ENCODE data around the gene EVL.

The EVL gene

DNA sequence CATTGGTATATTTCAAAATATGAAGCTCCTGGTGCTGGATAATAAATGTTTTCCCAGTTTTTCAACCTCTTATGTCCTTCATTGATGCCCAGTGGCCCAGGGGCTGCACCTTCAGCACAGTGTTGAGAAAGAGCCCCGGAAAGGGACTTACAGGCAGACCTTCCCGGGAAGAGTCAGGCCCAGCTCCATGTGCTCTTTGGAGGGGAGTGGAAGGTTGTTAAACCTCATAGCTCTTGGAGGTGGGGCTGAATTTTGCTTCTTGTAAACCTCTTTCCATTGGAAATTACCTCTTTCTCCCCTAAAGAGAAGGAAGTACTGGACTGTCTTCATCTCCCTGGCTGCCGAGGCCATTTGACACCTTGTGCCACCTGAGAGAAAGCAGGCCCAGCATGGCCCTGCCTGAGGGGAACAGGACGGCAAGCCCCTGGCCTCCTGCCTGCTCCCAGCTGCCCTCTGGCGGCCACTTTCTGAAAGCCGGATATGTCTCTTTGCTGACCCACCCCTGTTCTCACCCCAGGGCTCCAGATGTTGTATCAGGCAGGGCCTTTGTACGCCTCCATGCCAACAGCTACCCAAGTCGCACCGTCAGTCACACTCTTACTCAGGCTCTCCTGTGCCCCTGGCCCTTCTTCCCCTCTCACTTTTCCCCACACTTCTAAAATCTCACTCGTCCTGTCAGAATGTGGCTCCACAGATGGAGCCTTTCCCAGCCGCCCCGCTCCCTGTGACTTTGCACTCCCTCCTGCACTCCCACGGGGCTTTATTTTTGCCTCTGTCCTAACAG lies 43.0 kb downstream of the EVL start:
- peak; percentile 65 to 88 (median 78) for DNase-seq (ENCODE audit: low read depth in 3 of 3, low spot score in 1 of 3)

GRCh38 chr14:100108840-100109593 lies 43.8 kb downstream of the EVL start:
- DNase-seq (ENCODE audit: low read depth in 3 of 3, low spot score in 1 of 3): no peak

- DNase-seq (ENCODE audit: low read depth in 3 of 3, low spot score in 1 of 3): no peak
Measured at GRCh38 chr14:100109594-100109955, 44.4 kb downstream of the EVL start.

DNA sequence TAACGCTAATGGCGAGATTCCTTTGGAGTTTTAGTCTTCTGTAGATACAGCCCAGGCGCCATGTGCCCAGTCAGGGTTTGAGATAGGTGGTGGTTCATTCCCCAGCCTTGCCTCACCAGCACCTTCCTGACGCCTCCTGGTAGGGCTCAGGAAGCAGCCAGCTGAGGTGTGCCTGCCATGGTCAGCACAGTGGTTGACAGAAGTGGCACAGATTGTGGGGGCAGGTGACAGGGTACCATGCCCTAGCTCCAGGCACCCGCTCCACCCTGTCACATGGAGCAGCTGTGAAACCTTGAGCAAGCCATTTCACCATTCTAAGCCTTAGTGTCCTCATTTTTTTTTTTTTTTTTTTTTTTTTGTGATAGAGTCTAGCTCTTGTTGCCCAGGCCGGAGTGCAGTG lies 45.6 kb downstream of the EVL start:
- no peak for DNase-seq (ENCODE audit: low read depth in 3 of 3, low spot score in 1 of 3)

DNA sequence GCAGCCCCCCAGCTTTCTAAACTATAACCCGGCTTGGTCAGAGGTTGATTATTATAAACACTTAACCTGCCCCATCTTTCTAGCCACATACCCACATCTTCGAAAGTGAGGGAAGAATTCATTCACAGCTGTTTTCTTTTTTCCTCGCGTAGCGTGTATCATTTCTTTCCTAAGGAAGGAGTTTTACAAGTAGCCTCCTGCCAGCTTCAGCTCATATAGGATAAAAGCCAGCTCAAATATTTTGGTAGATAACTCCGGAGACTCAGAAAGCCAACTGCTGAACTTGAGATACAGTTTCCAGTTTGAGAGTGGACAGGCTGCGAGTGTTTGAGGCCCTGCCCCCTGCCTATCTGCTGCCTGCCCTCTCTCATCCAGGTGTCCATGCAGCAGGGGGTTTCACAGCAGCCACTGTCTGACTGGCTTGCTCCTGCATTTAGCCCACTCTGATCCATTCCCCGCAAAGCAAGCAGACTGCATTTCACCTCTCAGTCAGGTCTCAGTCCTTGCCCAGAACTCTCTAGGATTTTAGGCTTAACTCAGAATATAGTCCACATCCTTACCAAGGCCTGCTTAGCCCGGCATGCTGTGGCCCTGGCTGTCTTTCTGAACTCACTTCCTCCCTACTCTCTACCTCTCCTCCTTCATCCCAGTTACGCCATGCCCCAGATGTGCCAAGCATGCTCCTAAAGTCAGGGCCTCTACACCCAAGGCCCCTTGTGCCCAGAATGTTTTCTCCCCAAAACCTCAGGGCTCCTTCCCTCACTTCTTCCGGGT lies 46.9 kb downstream of the EVL start:
- no peak for DNase-seq (ENCODE audit: low read depth in 3 of 3, low spot score in 1 of 3)

- no peak for DNase-seq (ENCODE audit: low read depth in 3 of 3, low spot score in 1 of 3)
Measured at GRCh38 chr14:100114109-100114765, 49.0 kb downstream of the EVL start.

GRCh38 chr14:100115236-100115635 lies 50.0 kb downstream of the EVL start:
- DNase-seq (ENCODE audit: low read depth in 3 of 3, low spot score in 1 of 3): no peak

DNA sequence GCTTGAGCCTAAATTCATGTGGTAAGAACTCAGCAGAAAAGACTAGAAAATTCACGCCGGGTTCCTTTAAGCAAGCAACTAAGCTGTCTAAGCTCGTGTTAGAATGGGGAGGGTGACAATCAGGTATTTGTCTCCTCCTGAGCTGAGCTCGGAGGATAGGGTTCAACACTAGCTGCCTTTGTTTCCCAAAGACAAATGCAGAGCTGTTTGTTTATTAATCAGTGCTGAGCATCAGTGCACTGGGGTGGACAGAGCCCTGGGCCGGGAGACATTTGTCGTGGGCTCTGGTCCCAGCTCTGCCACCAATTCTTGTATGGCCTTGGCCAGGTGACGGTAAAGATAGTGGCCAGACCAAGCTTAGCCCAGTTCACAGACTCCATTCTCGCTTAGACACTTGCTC lies 50.5 kb downstream of the EVL start:
- DNase-seq (ENCODE audit: low read depth in 3 of 3, low spot score in 1 of 3): no peak

GRCh38 chr14:100116134-100116533 lies 50.9 kb downstream of the EVL start:
- no peak for DNase-seq (ENCODE audit: low read depth in 3 of 3, low spot score in 1 of 3)

DNA sequence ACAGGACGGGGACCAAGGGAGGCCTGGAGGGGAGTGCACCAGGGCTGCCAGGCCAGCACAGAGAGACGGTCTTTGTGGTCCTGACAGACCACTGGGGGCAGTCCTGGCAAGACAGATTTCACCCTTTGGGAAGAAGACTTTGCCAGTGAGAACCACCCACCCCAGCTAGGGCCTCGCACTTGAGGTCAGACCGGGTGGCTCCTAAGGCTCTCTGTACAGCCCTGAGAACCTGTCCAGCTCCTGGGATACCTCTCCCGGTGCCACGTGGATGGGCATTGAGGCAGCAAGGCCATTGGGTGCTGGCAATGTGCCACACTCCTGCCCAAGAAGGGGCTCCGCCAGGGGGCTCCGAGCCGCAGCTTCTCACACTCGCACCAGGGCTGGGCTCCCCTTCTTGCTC lies 51.8 kb downstream of the EVL start:
- no peak for DNase-seq (ENCODE audit: low read depth in 3 of 3, low spot score in 1 of 3)

DNA sequence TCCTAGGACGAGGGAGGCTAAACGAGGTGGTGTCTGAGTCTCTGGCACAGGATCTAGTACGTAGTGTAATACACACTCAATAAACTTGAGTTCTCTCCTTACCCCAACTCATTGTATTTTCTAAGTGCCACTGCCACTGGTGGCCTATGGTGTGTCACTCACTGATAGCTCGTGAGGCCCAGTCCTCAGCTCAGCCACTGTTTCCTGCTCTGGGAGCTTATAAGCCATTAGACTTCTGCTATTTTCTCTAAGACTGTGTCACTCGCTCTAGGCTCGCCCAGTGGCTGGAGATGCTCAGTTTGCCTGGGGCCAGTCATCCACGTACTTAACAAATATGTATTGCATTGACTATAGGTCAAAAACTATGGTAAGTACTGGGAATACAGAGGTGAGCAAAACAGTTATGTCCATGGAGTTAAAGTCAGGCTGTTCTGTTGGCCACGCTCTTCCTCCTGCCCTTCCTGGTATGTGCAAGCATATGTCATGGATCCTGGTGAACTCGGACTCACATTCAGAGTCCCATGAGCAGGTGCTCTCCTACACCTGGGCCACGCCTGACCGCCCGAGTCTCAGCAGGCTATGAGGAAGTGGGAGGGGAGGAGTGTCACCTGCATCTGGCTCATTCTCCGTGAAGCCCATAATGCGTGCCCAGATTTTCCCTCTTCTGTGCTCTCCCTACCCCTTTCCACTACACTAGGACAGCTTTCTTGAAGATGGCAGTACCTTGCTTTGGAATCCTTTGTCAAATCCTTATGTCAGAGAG lies 52.6 kb downstream of the EVL start:
- DNase-seq (ENCODE audit: low read depth in 3 of 3, low spot score in 1 of 3): no peak

- no peak for DNase-seq (ENCODE audit: low read depth in 3 of 3, low spot score in 1 of 3)
Measured at GRCh38 chr14:100118396-100119011, 53.3 kb downstream of the EVL start.

DNA sequence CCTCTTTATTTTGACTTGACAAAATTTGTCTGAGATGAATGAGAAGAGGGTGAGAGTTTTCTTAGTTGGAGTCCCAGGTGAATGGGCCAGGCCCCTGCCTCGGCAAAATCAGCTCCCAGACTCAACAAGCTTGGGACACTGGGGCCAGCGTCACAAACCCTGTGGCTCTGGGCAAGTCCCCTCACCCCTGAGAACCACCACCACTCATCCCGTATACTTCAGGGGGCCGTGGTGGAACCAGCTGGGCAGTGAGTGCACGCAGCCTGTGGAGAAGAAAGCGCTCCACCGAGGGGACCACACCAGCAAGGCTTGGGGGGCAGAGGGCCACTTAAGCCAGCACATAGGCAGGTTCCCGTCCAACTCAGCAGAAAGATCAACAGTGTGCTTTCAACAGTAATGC lies 54.0 kb downstream of the EVL start:
- no peak for DNase-seq (ENCODE audit: low read depth in 3 of 3, low spot score in 1 of 3)

- no peak for DNase-seq (ENCODE audit: low read depth in 3 of 3, low spot score in 1 of 3)
Measured at GRCh38 chr14:100120522-100121269, 55.5 kb downstream of the EVL start.

- no peak for DNase-seq (ENCODE audit: low read depth in 3 of 3, low spot score in 1 of 3)
Measured at GRCh38 chr14:100121643-100122480, 56.6 kb downstream of the EVL start.

DNA sequence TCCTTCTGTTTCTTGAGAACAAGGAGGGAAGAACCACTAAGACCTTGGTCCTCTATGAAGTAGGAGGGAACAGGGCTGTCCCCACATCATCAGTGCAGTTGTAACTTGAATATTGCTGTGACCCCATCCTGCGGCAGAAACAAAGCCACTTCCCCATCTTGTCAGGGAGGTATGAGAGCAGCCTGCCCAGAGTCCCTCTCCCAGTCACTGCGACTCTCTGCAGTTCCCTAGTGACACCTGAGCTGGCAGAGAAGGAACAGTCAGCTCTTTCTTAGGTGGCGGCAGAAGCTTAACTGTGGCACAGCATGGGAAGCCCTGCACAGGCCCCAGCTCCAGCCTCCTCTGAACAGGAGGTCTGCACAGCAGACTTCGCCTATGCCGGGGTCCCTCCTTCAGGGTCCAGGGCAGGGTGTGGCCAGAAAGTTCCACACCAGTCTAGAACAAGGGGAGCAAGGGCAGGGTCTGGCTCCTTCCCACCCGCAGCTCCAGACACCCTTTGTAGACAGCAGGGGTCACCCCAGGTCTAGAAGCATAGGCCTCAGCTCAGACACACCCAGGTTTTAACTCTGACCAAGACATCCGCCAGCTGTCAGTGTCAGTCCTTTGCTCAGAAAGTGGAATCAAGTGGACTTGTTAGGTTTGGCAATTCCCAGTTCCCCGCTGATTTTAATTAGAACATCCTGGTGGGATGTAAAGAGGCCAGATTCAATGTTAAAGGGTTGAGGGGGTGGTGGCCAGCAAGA lies 57.4 kb downstream of the EVL start:
- no peak for DNase-seq (ENCODE audit: low read depth in 3 of 3, low spot score in 1 of 3)

DNA sequence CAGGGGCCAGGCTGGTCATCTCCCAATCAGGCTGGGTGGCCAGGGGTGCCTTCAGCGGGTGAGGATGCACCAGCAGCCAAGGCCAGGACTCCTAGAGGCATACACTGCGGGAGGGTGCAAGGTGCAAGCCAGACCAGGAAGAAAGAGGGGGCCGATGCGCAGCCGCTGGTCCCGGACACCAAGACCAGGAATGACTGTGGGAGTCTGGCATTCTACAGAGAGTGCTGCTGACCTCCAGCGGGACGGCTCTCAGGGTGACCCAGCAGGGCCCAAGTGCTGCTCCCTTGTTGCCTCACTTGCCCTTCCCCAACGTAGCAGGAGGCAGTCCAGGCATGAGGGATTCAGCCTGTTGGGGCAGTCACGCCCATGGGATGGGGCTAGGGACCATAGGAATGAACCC lies 58.4 kb downstream of the EVL start:
- no peak for DNase-seq (ENCODE audit: low read depth in 3 of 3, low spot score in 1 of 3)

DNA sequence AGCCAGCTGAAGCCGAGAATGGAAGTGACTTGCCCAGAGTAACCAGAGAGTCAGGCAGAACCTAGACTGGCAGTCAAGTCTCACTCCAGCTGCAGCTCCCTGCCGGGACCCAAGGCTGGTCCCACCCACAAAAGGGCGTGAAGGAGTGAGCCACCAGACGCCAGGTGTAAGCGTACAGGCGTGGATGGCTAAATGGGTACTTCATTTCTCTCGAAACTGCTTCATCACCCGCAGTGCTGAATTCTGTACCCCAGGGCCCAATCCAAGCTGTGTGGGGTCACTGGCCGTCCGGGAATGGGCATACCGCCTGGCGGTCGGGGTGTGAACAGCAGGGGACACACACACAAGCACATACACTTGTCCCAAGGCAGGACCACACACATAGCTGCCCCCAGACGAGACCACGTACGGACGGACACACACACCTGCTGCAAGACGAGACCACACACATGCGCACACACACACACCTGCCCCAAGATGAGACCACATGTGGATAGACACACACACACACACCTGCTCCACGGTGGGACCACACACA lies 59.4 kb downstream of the EVL start:
- no peak for DNase-seq (ENCODE audit: low read depth in 3 of 3, low spot score in 1 of 3)
